ENCODE measurements around the gene NPM1.

The NPM1 gene

DNA sequence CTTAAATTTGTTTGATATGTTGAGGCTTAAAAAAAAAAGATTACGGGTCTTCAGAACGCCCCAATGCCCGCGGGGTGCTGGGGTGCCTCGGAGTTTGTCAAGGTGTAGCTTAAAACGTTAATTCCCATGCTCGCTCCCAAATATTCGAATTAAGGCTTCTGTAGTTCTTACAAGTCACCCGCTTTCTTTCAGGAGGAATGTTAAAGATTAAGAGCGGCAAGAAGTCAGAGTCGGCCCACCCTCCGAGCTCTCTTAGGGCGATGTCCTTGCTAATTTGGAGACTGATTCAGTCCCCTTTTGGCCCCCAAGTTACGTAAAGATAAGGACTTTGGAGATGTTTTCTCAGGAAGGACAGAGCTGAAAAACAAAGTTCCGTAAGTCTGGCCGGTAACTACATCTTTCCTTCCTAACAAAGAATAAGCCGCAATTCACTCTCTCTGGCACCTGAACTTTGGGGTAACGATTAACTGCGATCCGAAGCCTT lies 746 bp upstream of the NPM1 start:
- TF ChIP-seq, protein P1, sequence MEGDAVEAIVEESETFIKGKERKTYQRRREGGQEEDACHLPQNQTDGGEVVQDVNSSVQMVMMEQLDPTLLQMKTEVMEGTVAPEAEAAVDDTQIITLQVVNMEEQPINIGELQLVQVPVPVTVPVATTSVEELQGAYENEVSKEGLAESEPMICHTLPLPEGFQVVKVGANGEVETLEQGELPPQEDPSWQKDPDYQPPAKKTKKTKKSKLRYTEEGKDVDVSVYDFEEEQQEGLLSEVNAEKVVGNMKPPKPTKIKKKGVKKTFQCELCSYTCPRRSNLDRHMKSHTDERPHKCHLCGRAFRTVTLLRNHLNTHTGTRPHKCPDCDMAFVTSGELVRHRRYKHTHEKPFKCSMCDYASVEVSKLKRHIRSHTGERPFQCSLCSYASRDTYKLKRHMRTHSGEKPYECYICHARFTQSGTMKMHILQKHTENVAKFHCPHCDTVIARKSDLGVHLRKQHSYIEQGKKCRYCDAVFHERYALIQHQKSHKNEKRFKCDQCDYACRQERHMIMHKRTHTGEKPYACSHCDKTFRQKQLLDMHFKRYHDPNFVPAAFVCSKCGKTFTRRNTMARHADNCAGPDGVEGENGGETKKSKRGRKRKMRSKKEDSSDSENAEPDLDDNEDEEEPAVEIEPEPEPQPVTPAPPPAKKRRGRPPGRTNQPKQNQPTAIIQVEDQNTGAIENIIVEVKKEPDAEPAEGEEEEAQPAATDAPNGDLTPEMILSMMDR (IDR thresholded peaks at IDR 0.05; ENCODE audit: low read depth, low read length) = no peak
- peak overlapping the region; percentile 97 to 99 for H3K4me3 ChIP-seq (replicated peaks in 1 of 2; ENCODE audit: low read depth in 2 of 2, low read length in 2 of 2)
- DNase-seq (ENCODE audit: low read depth in 2 of 2) = peak in 1 of 2 donors; percentile 34

DNA sequence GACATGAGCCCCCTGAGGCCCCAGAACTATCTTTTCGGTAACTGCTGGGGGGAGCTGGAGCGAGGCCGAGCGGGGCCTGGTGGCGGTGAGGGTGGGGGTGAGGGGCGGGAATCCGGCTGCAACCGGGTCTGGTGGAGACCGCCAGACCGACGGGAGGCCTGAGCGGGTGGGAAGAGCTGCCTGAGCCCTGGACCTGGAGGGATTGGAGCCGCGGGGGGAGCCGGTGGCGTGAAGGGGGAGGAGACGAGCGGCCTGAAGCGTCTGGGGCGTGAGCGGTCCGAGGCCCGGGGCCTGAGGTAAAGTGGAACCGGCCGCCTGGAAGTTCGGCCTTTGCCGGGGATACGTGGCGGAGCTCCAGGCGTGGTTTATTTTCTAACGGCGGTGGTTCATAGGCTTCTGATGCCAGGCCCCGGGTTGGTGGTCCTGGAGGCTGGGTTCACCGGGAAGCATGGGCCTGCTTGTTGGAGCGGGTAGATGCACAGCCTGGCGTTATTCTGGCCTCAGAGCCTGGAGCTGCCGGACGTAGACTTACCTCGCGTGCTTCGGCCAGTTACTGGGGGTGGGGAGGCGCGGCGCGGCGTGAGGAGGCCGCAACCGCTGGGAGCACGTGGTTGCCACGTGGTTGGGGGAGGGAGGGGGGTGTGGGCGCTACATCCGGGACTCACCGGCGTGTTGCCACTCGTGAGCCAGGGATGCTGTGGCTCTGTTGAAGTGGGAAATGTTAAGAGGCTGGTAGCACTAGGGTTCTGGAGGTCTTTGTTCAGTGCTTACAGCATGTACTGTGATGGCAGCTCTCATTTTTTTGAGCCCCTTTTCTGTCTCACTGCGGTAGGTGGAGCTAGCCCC lies 544 bp downstream of the NPM1 start:
- TF ChIP-seq, protein P1 (IDR thresholded peaks at IDR 0.05; ENCODE audit: low read depth, low read length) = peak; percentile 2
- peak overlapping the region; percentile 97 to 99 for H3K4me3 ChIP-seq (replicated peaks in 1 of 2; ENCODE audit: low read depth in 2 of 2, low read length in 2 of 2)
- DNase-seq (ENCODE audit: low read depth in 2 of 2) = peak; percentile 79 to 80

DNA sequence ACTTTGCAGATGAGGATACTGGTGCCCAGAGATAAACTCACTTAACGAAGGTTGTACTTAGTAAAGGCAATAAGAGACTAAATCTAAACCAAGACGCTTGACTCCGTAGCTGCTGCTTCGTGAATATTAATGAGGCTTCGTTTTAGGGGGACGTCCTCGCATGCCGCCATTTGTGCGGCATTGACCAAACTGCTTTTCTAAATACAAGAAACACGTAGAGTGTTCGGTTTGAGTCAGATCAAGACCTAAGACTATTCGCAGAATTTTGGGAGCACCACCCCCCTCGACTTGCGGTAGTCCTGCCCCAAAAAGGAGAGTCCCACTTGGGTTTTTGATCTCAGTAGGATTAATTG lies 1.1 kb downstream of the NPM1 start:
- peak overlapping the region; percentile 97 to 99 for H3K4me3 ChIP-seq (replicated peaks in 1 of 2; ENCODE audit: low read depth in 2 of 2, low read length in 2 of 2)
- no peak for DNase-seq (ENCODE audit: low read depth in 2 of 2)
- TF ChIP-seq, protein P1 (IDR thresholded peaks at IDR 0.05; ENCODE audit: low read depth, low read length) = no peak

DNA sequence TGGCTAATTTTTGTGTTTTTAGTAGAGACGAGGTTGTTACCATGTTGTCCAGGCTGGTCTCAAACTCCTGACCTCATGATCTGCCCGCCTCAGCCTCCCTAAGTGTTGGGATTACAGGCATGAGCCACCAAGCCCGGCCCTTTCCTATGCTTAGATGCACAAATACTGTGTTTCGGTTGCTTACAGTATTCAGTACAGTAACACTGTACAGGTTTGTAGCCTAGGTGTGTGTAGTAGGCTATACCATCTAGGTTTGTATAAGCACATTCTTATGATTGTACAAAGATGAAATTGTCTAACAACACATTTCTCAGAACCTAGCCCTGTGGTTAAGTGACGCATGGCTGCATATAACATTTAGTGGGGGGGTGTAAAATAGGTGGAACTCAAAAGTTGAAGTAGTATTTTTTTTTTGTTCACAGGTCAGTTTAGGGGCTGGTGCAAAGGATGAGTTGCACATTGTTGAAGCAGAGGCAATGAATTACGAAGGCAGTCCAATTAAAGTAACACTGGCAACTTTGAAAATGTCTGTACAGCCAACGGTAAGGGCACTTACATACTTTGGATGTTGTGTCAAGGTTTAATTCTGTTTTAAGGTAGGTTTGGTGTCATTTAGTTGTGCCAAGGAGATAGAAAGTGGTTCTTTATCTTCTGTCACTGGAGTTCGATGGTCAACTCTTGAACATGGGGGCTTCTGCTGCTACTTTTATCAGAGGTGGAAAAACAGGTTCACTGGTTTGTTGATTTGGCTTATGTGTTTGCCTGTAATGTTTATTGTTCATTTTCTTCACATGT lies 3.4 kb downstream of the NPM1 start:
- no peak for DNase-seq (ENCODE audit: low read depth in 2 of 2)
- H3K4me3 ChIP-seq (replicated peaks in 1 of 2; ENCODE audit: low read depth in 2 of 2, low read length in 2 of 2) = peak overlapping the region in 1 of 2 donors; percentile 4
- TF ChIP-seq, protein P1 (IDR thresholded peaks at IDR 0.05; ENCODE audit: low read depth, low read length) = no peak

DNA sequence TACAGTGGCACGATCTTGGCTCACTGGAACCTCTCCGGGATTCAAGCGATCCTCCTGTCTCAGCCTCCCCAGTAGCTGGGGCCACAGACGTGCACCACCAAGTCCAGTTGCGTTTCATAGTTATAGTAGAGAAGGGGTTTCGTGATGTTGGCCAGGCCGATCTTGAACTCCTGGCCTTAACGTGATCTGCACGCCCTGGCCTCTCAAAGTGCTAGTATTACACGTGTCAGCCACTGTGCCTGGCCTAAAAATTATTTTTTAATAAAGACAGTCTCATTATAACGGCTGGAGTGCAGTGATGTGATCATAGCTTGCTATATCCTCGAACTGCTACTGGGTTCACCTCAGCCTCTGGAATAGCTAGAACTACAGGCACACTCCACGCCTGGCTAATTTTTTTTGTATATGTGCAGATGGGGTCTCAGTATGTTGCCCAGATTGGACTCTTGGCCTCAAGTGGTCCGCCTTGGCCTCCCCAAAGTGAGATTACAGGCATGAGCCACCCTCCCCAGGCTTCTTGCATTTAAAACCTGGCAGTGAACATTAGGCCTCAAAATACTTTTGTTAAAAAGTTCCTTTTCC lies 4.4 kb downstream of the NPM1 start:
- no peak overlapping the region for H3K4me3 ChIP-seq (replicated peaks in 1 of 2; ENCODE audit: low read depth in 2 of 2, low read length in 2 of 2)
- DNase-seq (ENCODE audit: low read depth in 2 of 2) = no peak
- TF ChIP-seq, protein P1 (IDR thresholded peaks at IDR 0.05; ENCODE audit: low read depth, low read length) = no peak

DNA sequence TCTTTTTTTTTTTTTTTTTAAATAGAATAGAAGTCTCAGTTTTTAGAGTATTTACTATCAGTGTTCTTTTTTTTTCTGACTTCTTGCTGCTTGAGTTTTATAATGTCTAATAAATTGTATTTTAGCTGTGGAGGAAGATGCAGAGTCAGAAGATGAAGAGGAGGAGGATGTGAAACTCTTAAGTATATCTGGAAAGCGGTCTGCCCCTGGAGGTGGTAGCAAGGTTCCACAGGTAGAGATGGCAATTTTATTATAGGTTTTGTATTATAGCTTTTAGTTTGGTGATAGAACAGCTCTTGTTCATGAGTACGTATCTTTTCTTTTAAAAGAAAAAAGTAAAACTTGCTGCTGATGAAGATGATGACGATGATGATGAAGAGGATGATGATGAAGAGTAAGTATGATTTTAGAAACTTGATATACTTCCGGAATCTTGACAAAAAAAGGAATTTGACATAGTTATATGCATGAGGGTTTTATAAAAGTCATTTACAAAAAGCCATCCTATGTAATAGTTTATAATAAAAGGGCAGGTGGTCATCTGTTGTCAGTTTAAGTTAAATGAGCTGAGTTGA lies 5.0 kb downstream of the NPM1 start:
- DNase-seq (ENCODE audit: low read depth in 2 of 2) = no peak
- TF ChIP-seq, protein P1 (IDR thresholded peaks at IDR 0.05; ENCODE audit: low read depth, low read length) = no peak

More for the DNA sequence above, 5.0 kb downstream of the NPM1 start:
- H3K4me3 ChIP-seq (replicated peaks in 1 of 2; ENCODE audit: low read depth in 2 of 2, low read length in 2 of 2) = no peak overlapping the region

All from cardiac fibroblast (primary cell).